Measurements from ENCODE around the gene LMTK3.

LMTK3 gene

DNA sequence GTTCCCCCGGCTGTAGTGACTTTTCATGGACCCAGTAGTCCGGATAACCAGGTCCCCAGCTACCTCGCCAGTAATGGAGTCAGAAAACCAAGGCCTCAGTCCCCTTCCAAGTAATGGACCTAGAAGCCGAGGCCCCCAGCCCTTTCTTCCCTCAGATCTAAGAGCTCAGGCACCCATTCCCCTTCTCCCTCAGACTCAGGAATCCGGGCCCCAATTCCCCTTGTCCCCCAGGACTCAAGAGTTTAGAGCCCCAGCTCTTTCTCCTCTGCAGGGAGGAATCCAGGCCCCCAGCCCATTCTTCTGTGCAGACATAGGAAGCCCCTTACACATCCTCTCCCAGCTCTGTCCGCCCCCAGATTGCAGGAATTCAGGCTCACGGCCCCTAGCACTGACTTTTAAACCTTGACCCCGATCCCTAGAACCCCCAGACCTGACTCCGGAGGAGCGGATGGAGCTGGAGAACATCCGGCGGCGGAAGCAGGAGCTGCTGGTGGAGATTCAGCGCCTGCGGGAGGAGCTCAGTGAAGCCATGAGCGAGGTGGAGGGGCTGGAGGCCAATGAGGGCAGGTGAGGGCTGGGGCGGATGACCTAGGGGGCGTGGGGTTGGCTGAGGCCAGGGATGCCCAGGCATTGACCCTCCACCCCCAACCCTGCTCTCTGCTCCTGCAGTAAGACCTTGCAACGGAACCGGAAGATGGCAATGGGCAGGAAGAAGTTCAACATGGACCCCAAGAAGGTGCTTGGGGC, 41.5 kb downstream of the LMTK3 start:
- peak overlapping the region; percentile 77 to 85 for H3K4me3 ChIP-seq (ENCODE audit: low read length in 2 of 2)
- no peaks in the 10 kb centered on the region for H3K27me3 ChIP-seq (ENCODE audit: control insufficient read depth in 2 of 2, insufficient read depth in 2 of 2, low read length in 2 of 2)
- H3K27ac ChIP-seq (ENCODE audit: low read depth in 2 of 2, low read length in 2 of 2) = peak overlapping the region; percentile 98
- H3K4me1 ChIP-seq (ENCODE audit: control insufficient read depth in 2 of 2, insufficient read depth in 2 of 2, low read length in 2 of 2) = peaks cover 8 to 13% of the 10 kb centered on the region in 2 donors
- no peaks in the 10 kb centered on the region for H3K9me3 ChIP-seq (ENCODE audit: control insufficient read depth in 2 of 2, low read length in 2 of 2)
- peaks cover 45 to 46% of the 10 kb centered on the region in 2 donors for H3K36me3 ChIP-seq (ENCODE audit: control insufficient read depth in 2 of 2, insufficient read depth in 2 of 2, low read length in 2 of 2)
- H3K9ac ChIP-seq (ENCODE audit: low read depth in 1 of 2, low read length in 2 of 2) = peak overlapping the region; percentile 60 to 74

DNA sequence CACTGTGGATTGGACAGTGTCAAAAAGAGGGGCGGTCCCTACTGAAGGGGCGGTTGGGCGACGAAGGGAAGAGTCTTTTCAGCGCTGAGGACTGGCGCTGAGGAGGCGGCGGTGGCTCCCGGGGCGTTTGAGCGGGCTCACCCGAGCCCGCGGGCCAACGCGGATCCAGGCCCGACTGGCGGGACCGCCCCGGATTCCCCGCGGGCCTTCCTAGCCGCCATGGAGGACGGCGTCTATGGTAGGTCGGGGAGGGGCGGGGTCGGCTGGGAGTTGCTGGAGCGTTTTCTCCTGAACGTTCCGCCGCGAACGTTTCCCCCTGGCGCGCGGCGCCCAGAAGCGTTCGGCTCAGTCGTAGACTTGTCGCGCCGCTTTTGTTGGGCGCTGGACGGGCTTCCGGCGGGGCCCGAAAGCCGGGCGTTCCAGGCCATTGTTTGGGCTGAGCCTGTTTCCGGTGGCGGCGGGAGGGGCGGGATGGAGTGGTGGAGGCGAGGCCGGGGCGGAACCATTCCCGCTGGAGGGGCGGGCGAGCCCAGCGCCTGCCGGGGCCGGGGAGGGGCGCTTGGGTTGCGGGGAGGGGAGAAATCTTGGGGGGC, 42.2 kb downstream of the LMTK3 start, which contains the start of gene CYTH2:
CYTH2 (plus strand) TSS at position 81 of the 593 bp plus-strand sequence; CDS start at position 220, 139 bp downstream.
- Histone ChIP-seq H3K9ac (ENCODE audit: low read depth in 1 of 2, low read length in 2 of 2) (peak within 1 kb of the TSS; percentile 92 to 96), H3K4me1 (ENCODE audit: control insufficient read depth in 2 of 2, insufficient read depth in 2 of 2, low read length in 2 of 2) (peaks cover 8 to 13% of the 10 kb centered on the region in 2 donors), H3K27ac (ENCODE audit: low read depth in 2 of 2, low read length in 2 of 2) (peak within 1 kb of the TSS; percentile 98), H3K9me3 (ENCODE audit: control insufficient read depth in 2 of 2, low read length in 2 of 2) (no peaks in the 10 kb centered on the region), H3K36me3 (ENCODE audit: control insufficient read depth in 2 of 2, insufficient read depth in 2 of 2, low read length in 2 of 2) (peaks cover 38 to 39% of the 10 kb centered on the region in 2 donors), H3K4me3 (ENCODE audit: low read length in 2 of 2) (peak within 1 kb of the TSS; percentile 77 to 85), H3K27me3 (ENCODE audit: control insufficient read depth in 2 of 2, insufficient read depth in 2 of 2, low read length in 2 of 2) (no peaks in the 10 kb centered on the region)

DNA sequence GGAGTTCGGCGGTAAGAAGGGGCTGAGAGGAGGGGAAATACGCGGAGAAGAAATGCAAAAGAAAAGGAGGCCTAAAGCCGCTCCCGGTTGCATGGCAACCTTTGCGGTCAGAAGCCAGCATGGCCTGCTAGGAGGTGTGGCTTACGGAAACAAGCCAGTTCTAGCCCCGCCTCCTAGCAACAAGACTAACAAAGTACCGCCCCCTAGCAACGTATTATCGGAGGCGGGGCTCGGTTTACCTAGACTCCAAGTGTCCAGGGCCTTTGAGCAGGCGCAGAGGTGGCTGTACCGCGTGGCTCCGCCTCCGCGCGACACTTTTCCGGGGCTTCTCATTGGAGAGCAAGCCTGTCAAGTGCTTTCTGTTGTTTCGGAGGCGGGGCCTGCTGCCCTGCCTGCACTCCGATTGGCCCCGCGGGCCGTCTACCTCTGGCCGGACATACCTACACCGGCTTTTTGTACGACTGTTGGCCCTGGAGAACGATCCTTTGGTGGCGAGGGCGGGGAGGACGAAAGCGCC, 42.8 kb downstream of the LMTK3 start:
- Histone ChIP-seq H3K27me3 (ENCODE audit: control insufficient read depth in 2 of 2, insufficient read depth in 2 of 2, low read length in 2 of 2) (no peaks in the 10 kb centered on the region), H3K36me3 (ENCODE audit: control insufficient read depth in 2 of 2, insufficient read depth in 2 of 2, low read length in 2 of 2) (peaks cover 33% of the 10 kb centered on the region in 2 donors), H3K4me3 (ENCODE audit: low read length in 2 of 2) (peak overlapping the region; percentile 77 to 85), H3K9me3 (ENCODE audit: control insufficient read depth in 2 of 2, low read length in 2 of 2) (no peaks in the 10 kb centered on the region), H3K4me1 (ENCODE audit: control insufficient read depth in 2 of 2, insufficient read depth in 2 of 2, low read length in 2 of 2) (peaks cover 8 to 13% of the 10 kb centered on the region in 2 donors), H3K27ac (ENCODE audit: low read depth in 2 of 2, low read length in 2 of 2) (peak overlapping the region; percentile 98), H3K9ac (ENCODE audit: low read depth in 1 of 2, low read length in 2 of 2) (peak overlapping the region; percentile 92 to 96)

DNA sequence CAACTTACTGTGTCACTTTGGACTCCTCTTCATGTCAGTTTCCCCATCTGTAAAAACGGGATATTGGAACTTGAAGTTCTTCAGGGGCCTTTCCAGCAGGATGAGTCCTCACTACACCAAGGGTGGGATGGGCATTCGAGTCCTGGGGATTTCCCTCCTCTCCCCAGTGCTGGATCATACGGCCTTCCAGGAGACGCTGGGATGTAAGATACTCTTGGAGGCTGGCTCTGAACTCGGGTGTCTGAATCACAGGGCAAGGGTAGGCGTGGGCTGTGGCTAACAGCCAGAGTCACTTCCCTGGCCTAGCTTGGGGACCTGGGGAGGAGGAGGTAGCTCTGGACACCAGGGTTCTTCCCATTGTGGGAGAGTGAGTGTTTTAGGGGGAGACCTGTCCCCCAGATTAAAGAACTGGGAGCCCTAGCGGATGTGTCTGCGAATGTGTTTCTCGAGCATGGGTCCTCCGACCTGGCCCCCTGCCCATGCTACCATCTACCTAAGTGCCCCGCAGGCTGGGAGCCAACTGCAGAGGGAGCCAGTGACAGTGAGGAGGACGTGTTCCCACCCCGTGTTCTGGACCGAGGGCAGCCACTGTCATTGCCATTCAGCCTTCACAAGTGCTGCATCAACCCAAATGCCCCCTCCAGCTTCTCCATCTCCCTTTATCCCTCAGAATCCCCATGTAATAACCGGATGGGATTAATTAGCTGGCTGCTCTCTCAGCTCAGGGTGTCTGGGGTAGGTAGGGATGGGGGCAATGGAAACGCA, 44.9 kb downstream of the LMTK3 start:
- no peaks in the 10 kb centered on the region for H3K9me3 ChIP-seq (ENCODE audit: control insufficient read depth in 2 of 2, low read length in 2 of 2)
- H3K36me3 ChIP-seq (ENCODE audit: control insufficient read depth in 2 of 2, insufficient read depth in 2 of 2, low read length in 2 of 2) = peaks cover 13 to 16% of the 10 kb centered on the region in 2 donors
- H3K4me3 ChIP-seq (ENCODE audit: low read length in 2 of 2) = no peak overlapping the region
- no peaks in the 10 kb centered on the region for H3K27me3 ChIP-seq (ENCODE audit: control insufficient read depth in 2 of 2, insufficient read depth in 2 of 2, low read length in 2 of 2)
- H3K9ac ChIP-seq (ENCODE audit: low read depth in 1 of 2, low read length in 2 of 2) = no peak overlapping the region
- H3K4me1 ChIP-seq (ENCODE audit: control insufficient read depth in 2 of 2, insufficient read depth in 2 of 2, low read length in 2 of 2) = peaks cover 8 to 13% of the 10 kb centered on the region in 2 donors
- no peak overlapping the region for H3K27ac ChIP-seq (ENCODE audit: low read depth in 2 of 2, low read length in 2 of 2)

DNA sequence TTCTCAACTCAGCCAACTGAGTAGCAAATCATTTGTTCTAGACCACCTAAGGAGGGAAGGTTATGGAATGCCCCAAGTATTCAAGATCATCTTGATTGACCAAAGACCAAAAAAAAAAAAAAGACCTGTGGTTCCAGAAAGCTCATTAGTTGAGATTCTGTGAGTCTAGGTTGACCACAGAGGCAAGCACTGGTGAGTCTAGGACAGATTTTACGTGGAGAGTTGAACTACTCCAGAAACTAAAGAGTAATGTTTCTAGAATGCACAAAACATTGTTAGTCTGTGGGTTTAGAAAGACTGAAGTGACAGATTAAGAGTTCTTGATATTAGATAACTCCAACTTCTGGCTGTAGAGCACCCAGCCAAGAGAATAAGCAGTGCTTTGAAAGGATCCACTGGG, 46.4 kb downstream of the LMTK3 start:
- Histone ChIP-seq H3K9ac (ENCODE audit: low read depth in 1 of 2, low read length in 2 of 2) (no peak overlapping the region), H3K27me3 (ENCODE audit: control insufficient read depth in 2 of 2, insufficient read depth in 2 of 2, low read length in 2 of 2) (no peaks in the 10 kb centered on the region), H3K27ac (ENCODE audit: low read depth in 2 of 2, low read length in 2 of 2) (no peak overlapping the region), H3K9me3 (ENCODE audit: control insufficient read depth in 2 of 2, low read length in 2 of 2) (no peaks in the 10 kb centered on the region), H3K36me3 (ENCODE audit: control insufficient read depth in 2 of 2, insufficient read depth in 2 of 2, low read length in 2 of 2) (peaks cover 0 to 3% of the 10 kb centered on the region in 2 donors), H3K4me1 (ENCODE audit: control insufficient read depth in 2 of 2, insufficient read depth in 2 of 2, low read length in 2 of 2) (peaks cover 4 to 10% of the 10 kb centered on the region in 2 donors), H3K4me3 (ENCODE audit: low read length in 2 of 2) (no peak overlapping the region)

DNA sequence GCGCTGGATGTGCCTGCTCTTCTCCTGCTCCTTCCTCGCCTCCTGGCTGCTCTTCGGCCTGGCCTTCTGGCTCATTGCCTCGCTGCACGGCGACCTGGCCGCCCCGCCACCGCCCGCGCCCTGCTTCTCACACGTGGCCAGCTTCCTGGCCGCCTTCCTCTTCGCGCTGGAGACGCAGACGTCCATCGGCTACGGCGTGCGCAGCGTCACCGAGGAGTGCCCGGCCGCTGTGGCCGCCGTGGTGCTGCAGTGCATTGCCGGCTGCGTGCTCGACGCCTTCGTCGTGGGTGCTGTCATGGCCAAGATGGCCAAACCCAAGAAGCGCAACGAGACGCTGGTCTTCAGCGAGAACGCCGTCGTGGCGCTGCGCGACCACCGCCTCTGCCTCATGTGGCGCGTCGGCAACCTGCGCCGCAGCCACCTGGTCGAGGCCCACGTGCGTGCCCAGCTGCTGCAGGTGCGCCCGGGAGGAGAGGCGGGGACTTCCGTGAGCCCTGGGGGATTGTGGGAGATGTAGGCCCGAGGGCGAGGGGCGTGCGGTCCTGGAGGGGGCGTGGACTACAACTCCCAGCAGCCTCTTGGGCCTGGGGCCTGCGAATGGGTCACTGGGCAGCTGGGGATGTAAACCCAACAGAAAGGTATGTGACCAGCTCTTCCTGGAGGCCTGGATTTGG, 49.5 kb downstream of the LMTK3 start:
- Histone ChIP-seq H3K36me3 (ENCODE audit: control insufficient read depth in 2 of 2, insufficient read depth in 2 of 2, low read length in 2 of 2) (peaks cover 0 to 3% of the 10 kb centered on the region in 2 donors), H3K9me3 (ENCODE audit: control insufficient read depth in 2 of 2, low read length in 2 of 2) (no peaks in the 10 kb centered on the region), H3K27me3 (ENCODE audit: control insufficient read depth in 2 of 2, insufficient read depth in 2 of 2, low read length in 2 of 2) (no peaks in the 10 kb centered on the region), H3K27ac (ENCODE audit: low read depth in 2 of 2, low read length in 2 of 2) (no peak overlapping the region), H3K4me1 (ENCODE audit: control insufficient read depth in 2 of 2, insufficient read depth in 2 of 2, low read length in 2 of 2) (no peaks in the 10 kb centered on the region), H3K4me3 (ENCODE audit: low read length in 2 of 2) (no peak overlapping the region), H3K9ac (ENCODE audit: low read depth in 1 of 2, low read length in 2 of 2) (no peak overlapping the region)

DNA sequence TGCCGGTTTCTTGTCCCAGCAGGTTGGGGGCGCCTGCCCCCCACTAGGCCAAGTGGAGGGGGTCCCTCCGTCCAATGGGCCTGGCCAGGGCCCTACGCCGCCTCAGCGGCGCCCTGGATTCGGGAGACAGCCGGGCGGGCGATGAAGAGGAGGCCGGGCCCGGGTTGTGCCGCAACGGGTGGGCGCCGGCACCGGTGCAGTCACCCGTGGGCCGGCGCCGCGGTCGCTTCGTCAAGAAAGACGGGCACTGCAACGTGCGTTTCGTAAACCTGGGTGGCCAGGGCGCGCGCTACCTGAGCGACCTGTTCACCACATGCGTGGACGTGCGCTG, 50.0 kb downstream of the LMTK3 start:
- H3K36me3 ChIP-seq (ENCODE audit: control insufficient read depth in 2 of 2, insufficient read depth in 2 of 2, low read length in 2 of 2) = peaks cover 0 to 3% of the 10 kb centered on the region in 2 donors
- H3K27me3 ChIP-seq (ENCODE audit: control insufficient read depth in 2 of 2, insufficient read depth in 2 of 2, low read length in 2 of 2) = no peaks in the 10 kb centered on the region

DNA sequence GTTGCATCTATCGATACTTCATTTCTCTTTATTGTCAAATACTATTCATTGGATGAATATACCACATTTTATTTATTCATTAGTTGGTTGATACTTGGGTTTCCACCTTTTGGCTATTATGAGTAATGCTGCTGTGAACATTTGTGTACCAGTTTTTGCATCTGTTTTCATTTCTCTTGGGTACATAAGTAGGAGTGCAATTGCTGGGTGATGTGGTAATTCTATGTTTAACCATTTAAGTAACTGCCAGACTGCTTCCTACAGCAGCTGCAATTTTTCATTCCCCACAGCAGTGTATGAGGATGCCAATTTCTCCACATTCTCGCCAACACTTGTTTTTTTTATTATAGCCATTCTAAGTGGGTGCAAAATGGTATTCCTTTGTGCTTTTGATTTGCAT, 53.6 kb downstream of the LMTK3 start:
- H3K4me1 ChIP-seq (ENCODE audit: control insufficient read depth in 2 of 2, insufficient read depth in 2 of 2, low read length in 2 of 2) = peaks cover 0 to 1% of the 10 kb centered on the region in 2 donors
- no peak overlapping the region for H3K27ac ChIP-seq (ENCODE audit: low read depth in 2 of 2, low read length in 2 of 2)
- no peaks in the 10 kb centered on the region for H3K9me3 ChIP-seq (ENCODE audit: control insufficient read depth in 2 of 2, low read length in 2 of 2)
- H3K9ac ChIP-seq (ENCODE audit: low read depth in 1 of 2, low read length in 2 of 2) = no peak overlapping the region
- H3K36me3 ChIP-seq (ENCODE audit: control insufficient read depth in 2 of 2, insufficient read depth in 2 of 2, low read length in 2 of 2) = peaks cover 13 to 16% of the 10 kb centered on the region in 2 donors
- no peaks in the 10 kb centered on the region for H3K27me3 ChIP-seq (ENCODE audit: control insufficient read depth in 2 of 2, insufficient read depth in 2 of 2, low read length in 2 of 2)
- no peak overlapping the region for H3K4me3 ChIP-seq (ENCODE audit: low read length in 2 of 2)

More for the DNA sequence above, 50.0 kb downstream of the LMTK3 start:
- H3K4me1 ChIP-seq (ENCODE audit: control insufficient read depth in 2 of 2, insufficient read depth in 2 of 2, low read length in 2 of 2) = no peaks in the 10 kb centered on the region
- H3K9ac ChIP-seq (ENCODE audit: low read depth in 1 of 2, low read length in 2 of 2) = no peak overlapping the region
- no peak overlapping the region for H3K4me3 ChIP-seq (ENCODE audit: low read length in 2 of 2)
- no peak overlapping the region for H3K27ac ChIP-seq (ENCODE audit: low read depth in 2 of 2, low read length in 2 of 2)
- H3K9me3 ChIP-seq (ENCODE audit: control insufficient read depth in 2 of 2, low read length in 2 of 2) = no peaks in the 10 kb centered on the region

DNA sequence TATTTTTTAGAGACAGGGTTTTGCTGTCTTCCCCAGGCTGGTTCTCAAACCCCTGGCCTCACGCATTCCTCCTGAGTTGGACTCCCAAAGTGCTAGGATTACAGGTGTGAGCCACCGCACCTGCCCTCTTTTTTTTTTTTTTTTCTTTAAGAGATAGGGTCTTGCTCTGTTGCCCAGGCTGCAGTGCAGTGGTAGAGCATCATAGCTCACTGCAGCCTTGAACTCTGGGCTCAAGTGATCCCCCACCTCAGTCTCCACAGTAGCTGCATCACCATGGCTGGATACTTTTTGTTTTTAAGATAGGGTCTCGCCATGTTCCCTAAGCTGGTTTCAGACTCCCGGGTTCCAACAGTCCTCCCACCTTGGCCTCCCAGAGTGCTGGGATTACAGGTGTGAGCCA, 54.8 kb downstream of the LMTK3 start:
- H3K36me3 ChIP-seq (ENCODE audit: control insufficient read depth in 2 of 2, insufficient read depth in 2 of 2, low read length in 2 of 2) = peaks cover 18 to 24% of the 10 kb centered on the region in 2 donors
- H3K9me3 ChIP-seq (ENCODE audit: control insufficient read depth in 2 of 2, low read length in 2 of 2) = no peaks in the 10 kb centered on the region
- no peak overlapping the region for H3K4me3 ChIP-seq (ENCODE audit: low read length in 2 of 2)
- H3K27ac ChIP-seq (ENCODE audit: low read depth in 2 of 2, low read length in 2 of 2) = no peak overlapping the region
- H3K9ac ChIP-seq (ENCODE audit: low read depth in 1 of 2, low read length in 2 of 2) = no peak overlapping the region
- no peaks in the 10 kb centered on the region for H3K27me3 ChIP-seq (ENCODE audit: control insufficient read depth in 2 of 2, insufficient read depth in 2 of 2, low read length in 2 of 2)
- H3K4me1 ChIP-seq (ENCODE audit: control insufficient read depth in 2 of 2, insufficient read depth in 2 of 2, low read length in 2 of 2) = peaks cover 0 to 7% of the 10 kb centered on the region in 2 donors

Data from mucosa of rectum (tissue), 2 donors.